ENCODE measurements around the gene BCL6B.

- TF ChIP-seq CREB1 (CRISPR knock-in tag; IDR thresholded peaks at IDR 0.05) = no peak
- TF ChIP-seq TCF7 (CRISPR knock-in tag; IDR thresholded peaks at IDR 0.05; ENCODE audit: low read depth) = no peak
- TF ChIP-seq FOXK1 (CRISPR knock-in tag; IDR thresholded peaks at IDR 0.05) = no peak
- TF ChIP-seq CTCF (IDR thresholded peaks at IDR 0.05) = no peak
- no peak for TF ChIP-seq HMGXB4 (CRISPR knock-in tag; IDR thresholded peaks at IDR 0.05)
- TF ChIP-seq NR2C2 (CRISPR knock-in tag; IDR thresholded peaks at IDR 0.05) = no peak
- no peak for TF ChIP-seq MAX (CRISPR knock-in tag; IDR thresholded peaks at IDR 0.05)
- no peak for TF ChIP-seq NFATC4 (CRISPR knock-in tag; IDR thresholded peaks at IDR 0.05)
These were observed 37.5 kb downstream of the BCL6B start for GRCh38 chr17:7060165-7060891.

All from WTC11 (cell line).